NCI-H524 treated with DMSO at 0.1 percent for 48 hours (cell line): Measurements from ENCODE around the gene SEMA3F.

ENCODE experiments used
- DNase-seq: peaks from one replicate; lab custom pipeline; 2025; lab: John Stamatoyannopoulos, UW

SEMA3F gene

DNA sequence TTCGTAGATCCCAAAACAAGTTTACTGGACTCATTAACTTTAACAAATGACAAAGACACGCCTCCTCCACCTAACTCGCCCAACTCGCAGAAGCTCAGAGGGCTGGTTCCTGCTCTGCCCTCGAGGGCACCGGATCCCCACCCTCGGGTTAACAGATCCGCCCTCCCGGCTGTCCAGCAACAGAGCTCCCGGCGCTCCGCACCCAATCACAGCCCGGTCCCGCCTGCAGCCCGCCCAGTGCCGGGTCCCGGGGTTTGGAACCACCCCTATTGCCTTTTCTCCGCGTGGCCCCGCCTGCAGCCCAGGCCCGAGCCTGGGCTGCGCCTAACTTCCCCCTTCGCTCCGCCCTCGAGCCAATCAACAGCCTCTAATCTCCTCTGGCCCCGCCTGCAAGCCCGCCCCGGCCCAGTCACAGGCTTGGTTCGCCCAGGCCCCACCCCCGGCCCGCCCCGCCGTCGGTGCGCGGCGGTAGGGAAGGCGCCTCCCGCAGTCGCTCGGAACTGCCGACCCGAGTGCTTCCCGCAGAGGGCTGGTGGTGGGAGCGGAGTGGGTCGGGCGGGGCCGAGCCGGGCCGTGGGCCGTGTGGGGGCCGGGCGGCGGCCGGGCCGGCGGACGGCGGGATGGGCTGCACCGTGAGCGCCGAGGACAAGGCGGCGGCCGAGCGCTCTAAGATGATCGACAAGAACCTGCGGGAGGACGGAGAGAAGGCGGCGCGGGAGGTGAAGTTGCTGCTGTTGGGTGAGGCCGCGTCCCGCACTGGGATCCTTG lies 80.8 kb downstream of the SEMA3F start, which contains the start of gene GNAI2:
TSS of gene GNAI2 (plus strand) at position 489 of the 768 bp plus-strand sequence. CDS start at position 621, 132 bp downstream.
- DNase-seq = peak; percentile 80

DNA sequence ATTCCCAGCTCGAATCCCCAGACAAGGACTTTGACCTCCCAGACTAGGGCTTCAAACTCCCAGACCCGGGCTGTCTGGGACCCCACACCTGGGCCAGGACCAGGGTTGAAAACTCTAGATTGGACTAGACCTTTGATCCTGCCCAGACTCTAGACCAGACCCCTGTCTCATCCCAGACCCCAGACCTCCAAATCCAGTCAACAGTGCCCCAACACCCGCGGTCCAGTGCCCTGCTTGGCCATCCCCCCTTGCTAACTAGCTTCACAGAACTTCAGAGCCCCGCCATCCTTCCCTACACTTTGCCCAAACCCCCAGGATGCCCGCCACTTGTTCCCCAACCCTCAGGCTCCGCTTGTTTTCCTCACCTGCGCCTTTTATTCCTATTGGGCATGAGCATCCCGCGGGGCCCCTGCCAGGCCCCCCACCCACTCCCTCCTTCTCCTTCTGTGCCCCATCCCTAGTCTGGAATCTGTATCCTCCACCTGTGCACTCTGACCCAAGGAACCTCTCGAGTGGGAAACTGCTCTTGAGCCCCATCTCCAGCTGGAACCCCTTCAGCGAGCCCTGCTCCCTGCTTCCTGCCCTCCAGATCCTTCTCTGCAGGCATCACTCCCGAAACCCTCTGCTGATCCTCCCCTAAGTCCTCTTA lies 81.5 kb downstream of the SEMA3F start:
- no peak for DNase-seq

DNA sequence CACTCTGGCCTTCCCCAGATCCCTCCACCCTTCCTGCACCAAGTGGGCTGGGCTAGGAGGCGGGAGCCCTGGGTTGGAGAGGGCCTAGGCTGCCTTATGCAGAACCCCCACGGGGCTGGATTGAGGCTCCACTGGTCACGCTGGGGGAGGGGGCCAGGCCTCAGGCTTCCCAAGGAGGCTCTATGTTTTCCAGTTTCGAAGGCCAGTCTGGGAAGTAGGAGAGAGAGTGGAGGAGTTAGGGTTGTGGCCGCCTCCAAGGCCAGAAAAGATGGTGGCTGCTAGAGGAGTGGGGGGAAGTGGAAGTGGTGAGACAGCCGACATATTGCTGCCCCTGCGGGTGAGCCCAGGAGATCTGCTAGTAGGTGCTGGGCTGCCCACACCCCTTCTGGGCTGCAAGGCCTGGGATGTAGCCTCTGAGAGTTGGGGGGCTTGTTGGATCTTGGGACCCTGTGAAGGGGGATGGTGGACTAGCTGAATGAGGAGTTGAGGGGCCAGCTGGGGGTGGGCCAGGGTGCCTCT lies 82.1 kb downstream of the SEMA3F start:
- DNase-seq = no peak

DNA sequence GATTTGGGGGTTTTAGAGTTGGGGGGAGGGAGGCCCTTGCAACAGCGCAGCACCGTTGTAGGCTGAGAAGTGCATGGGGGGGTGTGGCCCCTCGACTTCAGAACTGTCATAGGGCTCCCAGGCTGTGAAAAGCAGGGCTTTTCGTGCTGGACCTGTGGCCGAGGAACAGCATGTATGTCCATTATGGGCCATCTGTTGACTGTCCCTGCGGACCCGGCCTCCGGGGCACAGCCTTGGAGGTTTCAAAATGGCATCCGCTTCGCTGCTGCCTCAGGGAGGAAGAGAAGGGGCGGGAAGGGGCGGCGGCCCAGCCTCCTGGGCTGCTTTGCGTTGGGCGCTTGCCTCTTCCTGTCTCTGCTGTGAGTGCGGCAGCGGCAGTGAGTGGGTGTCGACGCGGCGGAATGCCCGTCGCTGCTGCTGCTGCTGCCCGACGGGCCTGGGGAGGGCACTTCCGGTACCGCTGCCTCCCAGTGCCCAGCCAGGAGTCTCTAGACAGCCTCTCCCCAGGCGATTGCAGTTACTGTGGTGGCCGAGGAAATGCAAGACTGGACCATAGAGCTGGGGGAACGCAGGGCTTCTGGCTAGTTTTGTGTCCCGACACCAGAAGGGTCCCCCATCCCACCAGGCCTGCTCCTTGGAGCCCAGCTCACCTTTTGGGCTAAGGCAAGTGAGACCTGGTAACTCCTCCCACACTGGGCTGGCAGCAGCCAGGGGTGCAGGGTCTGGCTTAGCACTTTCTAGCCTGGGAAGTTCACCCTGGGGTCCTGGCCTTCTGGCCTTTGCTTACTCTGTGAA lies 82.8 kb downstream of the SEMA3F start:
- no peak for DNase-seq

DNA sequence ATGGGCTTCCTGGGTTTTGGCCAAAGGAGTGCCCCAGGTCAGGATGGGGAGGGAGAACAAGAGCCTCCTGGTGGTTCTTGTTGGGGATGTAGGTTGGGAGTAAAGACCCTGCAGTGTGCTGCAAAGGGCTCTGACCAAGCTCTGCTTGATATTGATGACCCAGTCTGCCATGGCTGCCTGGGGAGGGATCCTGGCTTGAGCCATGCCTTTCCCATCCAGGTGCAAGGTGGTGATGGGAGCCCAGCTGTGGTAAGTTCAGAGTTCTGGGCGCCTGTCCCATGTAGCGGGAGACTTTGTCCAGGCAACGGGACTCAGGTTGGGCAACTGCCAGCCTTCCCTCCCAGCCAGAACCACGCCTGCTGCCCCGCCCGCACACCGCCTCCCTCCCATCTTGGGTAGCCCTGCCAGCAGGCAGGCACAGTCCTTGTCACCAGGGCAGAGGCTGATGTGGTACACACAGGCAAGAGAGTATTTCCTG lies 83.5 kb downstream of the SEMA3F start:
- no peak for DNase-seq
